IMR-90 (cell line): ENCODE measurements around the gene DRC7. TPM values are rescaled to one million over a fixed set of nuclear protein-coding genes. Genes with fewer than 3 reads are reported as not detected.

Experiments used
- ATAC-seq: fragments of 200-7000 bp; cut with Tn5 transposase; 2 replicates; pipeline ENCODE4 v1.9.1; 2020; ENCODE audit warnings: low read depth, mild to moderate bottlenecking, moderate library complexity
- BruUV-seq: library from RNA; stranded (reverse); fragments of 400-500 nt; replicated peaks from 2 replicates; lab custom pipeline; 2021; lab: Mats Ljungman, UMichigan
- CTCF ChIA-PET: fragments of 300-600 bp; formaldehyde crosslinking; extraction: SDS; loops from one replicate; lab custom pipeline; 2021; ENCODE audit warnings: antibody characterized with exemption; lab: Yijun Ruan, JAX
- POLR2A ChIA-PET: fragments of 300-600 bp; sonication (Branson Sonifier 250); formaldehyde crosslinking; loops from one replicate; lab custom pipeline; 2022; ENCODE audit warnings: antibody characterized with exemption; ENCODE audit not compliant: unreplicated experiment; lab: Charles Lee
- DNase-seq: peaks from one replicate; pipeline ENCODE4 v3.0.0; 2013
- H2AFZ ChIP-seq: replicated peaks from 2 replicates; pipeline ENCODE3; 2013; ENCODE audit warnings: low read length, mild to moderate bottlenecking; ENCODE audit not compliant: poor library complexity
- H2AK5ac ChIP-seq: 2 replicates; pipeline ENCODE4 v1.6.1; 2013; ENCODE audit warnings: low read depth, low read length, inconsistent platforms
- H2AK9ac ChIP-seq: replicated peaks from 2 replicates; pipeline ENCODE3; 2013; ENCODE audit warnings: mild to moderate bottlenecking, low read depth, low read length, moderate library complexity; ENCODE audit not compliant: poor library complexity
- H2BK120ac ChIP-seq: 2 replicates; pipeline ENCODE4 v1.6.1; 2013; ENCODE audit warnings: low read depth, low read length, inconsistent platforms
- H2BK15ac ChIP-seq: 3 replicates; pipeline ENCODE4 v1.6.1; 2013; ENCODE audit warnings: low read depth, low read length, inconsistent platforms
- H2BK20ac ChIP-seq: 2 replicates; pipeline ENCODE4 v1.6.1; 2013; ENCODE audit warnings: low read depth, mild to moderate bottlenecking, inconsistent platforms, low read length, moderate library complexity
- H2BK5ac ChIP-seq: 2 replicates; pipeline ENCODE4 v1.6.1; 2013; ENCODE audit warnings: mild to moderate bottlenecking, low read depth, low read length, inconsistent platforms; ENCODE audit not compliant: poor library complexity, severe bottlenecking
- H3K14ac ChIP-seq: replicated peaks from 2 replicates; pipeline ENCODE4 v1.6.1; 2013; ENCODE audit warnings: low read depth, low read length, inconsistent platforms
- H3K18ac ChIP-seq: 2 replicates; pipeline ENCODE4 v1.6.1; 2013; ENCODE audit warnings: low read depth, low read length, control low read depth
- H3K23ac ChIP-seq: 2 replicates; pipeline ENCODE4 v1.6.1; 2013; ENCODE audit warnings: low read depth, low read length, inconsistent platforms
- H3K27ac ChIP-seq: 2 replicates; pipeline ENCODE4 v1.5.1; 2013; ENCODE audit warnings: mild to moderate bottlenecking, control low read depth, low read length; ENCODE audit not compliant: insufficient read depth
- H3K27me3 ChIP-seq: 2 replicates; pipeline ENCODE4 v1.6.1; 2013; ENCODE audit warnings: low read length; ENCODE audit not compliant: control insufficient read depth, insufficient read depth
- H3K36me3 ChIP-seq: 2 replicates; pipeline ENCODE4 v1.6.1; 2013; ENCODE audit warnings: low read length, mixed read lengths; ENCODE audit not compliant: control insufficient read depth, insufficient read depth
- H3K4ac ChIP-seq: 2 replicates; pipeline ENCODE4 v1.6.1; 2013; ENCODE audit warnings: low read depth, low read length, inconsistent platforms
- H3K4me1 ChIP-seq: 2 replicates; pipeline ENCODE4 v1.6.1; 2013; ENCODE audit warnings: low read length, mixed read lengths; ENCODE audit not compliant: control insufficient read depth, insufficient read depth
- H3K4me2 ChIP-seq: 2 replicates; pipeline ENCODE4 v1.6.1; 2013; ENCODE audit warnings: low read depth, mild to moderate bottlenecking, control low read depth, low read length, moderate library complexity
- H3K4me3 ChIP-seq: 2 replicates; pipeline ENCODE4 v1.5.1; 2013; ENCODE audit warnings: low read depth, mild to moderate bottlenecking, control low read depth, low read length, moderate library complexity; ENCODE audit not compliant: insufficient read depth
- H3K56ac ChIP-seq: 2 replicates; pipeline ENCODE4 v1.6.1; 2013; ENCODE audit warnings: low read length, inconsistent platforms; ENCODE audit not compliant: insufficient read depth; ENCODE audit errors: extremely low read depth
- H3K79me1 ChIP-seq, 2 experiments: 2 replicates each; pipeline ENCODE4 v1.6.1; 2013; ENCODE audit warnings: low read length in 2 of 2, inconsistent platforms in 1 of 2, low read depth in 1 of 2
- H3K9ac ChIP-seq: 2 replicates; pipeline ENCODE4 v1.6.1; 2013; ENCODE audit warnings: low read depth, low read length, control low read depth
- H3K9me1 ChIP-seq: 2 replicates; pipeline ENCODE4 v1.6.1; 2013; ENCODE audit warnings: low read length, inconsistent platforms; ENCODE audit not compliant: insufficient read depth
- H3K9me3 ChIP-seq: 2 replicates; pipeline ENCODE4 v1.6.1; 2013; ENCODE audit warnings: low read length; ENCODE audit not compliant: control insufficient read depth, insufficient read depth
- H4K20me1 ChIP-seq: 2 replicates; pipeline ENCODE4 v1.6.1; 2013; ENCODE audit warnings: low read length, inconsistent platforms; ENCODE audit not compliant: insufficient read depth
- H4K5ac ChIP-seq: 2 replicates; pipeline ENCODE4 v1.6.1; 2013; ENCODE audit warnings: mild to moderate bottlenecking, low read depth, low read length, control low read depth
- H4K8ac ChIP-seq, 2 experiments: 2 replicates each; pipeline ENCODE4 v1.6.1; 2013; ENCODE audit warnings: low read depth in 2 of 2, low read length in 2 of 2, control low read depth in 1 of 2, inconsistent platforms in 1 of 2
- H4K91ac ChIP-seq: 2 replicates; pipeline ENCODE4 v1.6.1; 2013; ENCODE audit warnings: low read depth, low read length, inconsistent platforms; ENCODE audit not compliant: insufficient read depth
- BHLHE40 ChIP-seq: fragments of 150-350 bp; IDR thresholded peaks from 2 replicates; pipeline ENCODE4 v1.6.1; 2016; ENCODE audit warnings: mild to moderate bottlenecking, low read depth, low read length
- CEBPB ChIP-seq: IDR thresholded peaks from 2 replicates; pipeline ENCODE4 v1.6.1; 2012; ENCODE audit warnings: low read depth, low read length, improper control_type of control experiment
- CHD1 ChIP-seq: IDR thresholded peaks from 2 replicates; pipeline ENCODE4 v1.6.1; 2012; ENCODE audit warnings: low read depth, low read length, improper control_type of control experiment
- FOS ChIP-seq: fragments of 150-350 bp; IDR thresholded peaks from 2 replicates; pipeline ENCODE4 v1.6.1; 2016; ENCODE audit warnings: low read depth, low read length
- MAFK ChIP-seq: IDR thresholded peaks from 2 replicates; pipeline ENCODE4 v1.6.1; 2012; ENCODE audit warnings: low read depth, low read length, improper control_type of control experiment
- MAZ ChIP-seq: IDR thresholded peaks from 2 replicates; pipeline ENCODE4 v1.6.1; 2012; ENCODE audit warnings: low read depth, mild to moderate bottlenecking, low read length, improper control_type of control experiment, moderate library complexity, borderline replicate concordance
- NFE2L2 ChIP-seq: fragments of 150-350 bp; IDR thresholded peaks from 2 replicates; pipeline ENCODE4 v1.6.1; 2016; ENCODE audit warnings: low read depth, mild to moderate bottlenecking, low read length
- POLR2A ChIP-seq: IDR thresholded peaks from 2 replicates; pipeline ENCODE4 v1.6.1; 2012; ENCODE audit warnings: mild to moderate bottlenecking, low read depth, low read length
- RCOR1 ChIP-seq: IDR thresholded peaks from 2 replicates; pipeline ENCODE4 v1.6.1; 2012; ENCODE audit warnings: mild to moderate bottlenecking, low read length, improper control_type of control experiment; ENCODE audit not compliant: insufficient replicate concordance
- RFX5 ChIP-seq: IDR thresholded peaks from 2 replicates; pipeline ENCODE4 v1.8.0; 2012; ENCODE audit warnings: low read depth, mild to moderate bottlenecking, low read length, moderate library complexity
- SMC3 ChIP-seq: fragments of 150-350 bp; IDR thresholded peaks from 2 replicates; pipeline ENCODE4 v1.6.1; 2016; ENCODE audit warnings: low read depth, mild to moderate bottlenecking, antibody characterized with exemption, low read length, moderate library complexity
- WGBS, 2 experiments: methylation state at CpG; one replicate each; pipeline versions ENCODE4 v1.1.5 to v1.1.7; 2013; ENCODE audit warnings: missing lambda C conversion rate in 2 of 2; ENCODE audit not compliant: insufficient read length in 1 of 2; ENCODE audit errors: extremely low coverage in 2 of 2; 5-methylcytosine and 5-hydroxymethylcytosine counted together
- dilution Hi-C: fragments of 300-500 bp; cut with HindIII; formaldehyde crosslinking; loops from one replicate; pipeline ENCODE4 v1.14.3; 2018; ENCODE audit warnings: low sequenced_read_pairs; ENCODE audit not compliant: unreplicated experiment
- in situ Hi-C: fragments of 300-500 bp; cut with MboI; formaldehyde crosslinking; loops from 3 replicates; pipeline ENCODE4 v1.14.3; 2019; ENCODE audit warnings: low sequenced_read_pairs, inconsistent platforms, mixed read lengths
- intact Hi-C: fragments of 100-400 bp; cut with micrococcal nuclease; formaldehyde crosslinking; loops from 2 replicates; pipeline ENCODE4 v1.10.0; 2022
- polyA plus RNA-seq, 3 experiments: library from polyadenylated mRNA; depleted of rRNA; stranded (reverse); fragments of >200 nt; gene quantifications; 2 replicates each; pipeline ENCODE4 v1.2.3, GENCODE V29; 2012; ENCODE audit warnings: low replicate concordance in 1 of 3
- total RNA-seq: library from RNA; depleted of rRNA; stranded (reverse); fragments of >200 nt; gene quantifications from 2 replicates; pipeline ENCODE4 v1.2.3, GENCODE V29; 2012
- TF ChIP-seq, protein P1 (sequence below): conservative IDR thresholded peaks from 2 replicates; pipeline ENCODE4 v1.5.1; 2012; ENCODE audit warnings: mild to moderate bottlenecking, low read depth, low read length, improper control_type of control experiment
- TF ChIP-seq, protein P2 (sequence below): fragments of 150-350 bp; IDR thresholded peaks from 2 replicates; pipeline ENCODE4 v1.6.1; 2017; ENCODE audit warnings: mild to moderate bottlenecking, antibody characterized with exemption, low read length, low read depth

The DRC7 gene
- total and polyA plus RNA-seq, 2 of the 4 experiments (the other 2 are of a cell fraction) = not detected

- Histone ChIP-seq H3K27me3 (peaks cover under 1% of the 10 kb centered on the region; the same call in 1 of the 2 replicates), H3K4me2 (no peak overlapping the region), H4K20me1 (no peaks in the 10 kb centered on the region), H4K8ac (no peak overlapping the region), H3K79me1 (no peaks in the 10 kb centered on the region), H4K91ac (no peak overlapping the region), H3K23ac (no peak overlapping the region), H2BK15ac (no peak overlapping the region), H3K36me3 (no peaks in the 10 kb centered on the region), H3K9me1 (no peaks in the 10 kb centered on the region; the same call in 1 of the 2 replicates), H2AK5ac (no peak overlapping the region), H3K4me3 (no peak overlapping the region), H2AFZ (no peak overlapping the region), H3K27ac (no peak overlapping the region), H3K14ac (no peak overlapping the region), H3K9ac (no peak overlapping the region), H3K4ac (no peak overlapping the region), H2BK5ac (no peak overlapping the region), H2BK20ac (no peak overlapping the region), H3K56ac (no peak overlapping the region), H2BK120ac (no peak overlapping the region), H2AK9ac (no peak overlapping the region), H4K5ac (no peak overlapping the region), H3K4me1 (no peaks in the 10 kb centered on the region), H3K18ac (no peak overlapping the region), H3K9me3 (no peaks in the 10 kb centered on the region)
- CTCF ChIA-PET = no interaction called here
- no peak for DNase-seq
- no peak for ATAC-seq
- intact Hi-C loops (no loop called here), dilution Hi-C loops (no loop called here), in situ Hi-C loops (no loop called here)
- POLR2A ChIA-PET = no interaction called here
- WGBS, 2 experiments = 92% methylated on average over 7 of the region's 20 CpGs; no CpG with 5 or more reads in 1 of the 2 experiments
- no TSS peak for BruUV-seq
- TF ChIP-seq MAFK = no peak
- no peak for TF ChIP-seq RCOR1
- TF ChIP-seq POLR2A = no peak
- TF ChIP-seq BHLHE40 = no peak
- no peak for TF ChIP-seq SMC3
- TF ChIP-seq, protein P1, sequence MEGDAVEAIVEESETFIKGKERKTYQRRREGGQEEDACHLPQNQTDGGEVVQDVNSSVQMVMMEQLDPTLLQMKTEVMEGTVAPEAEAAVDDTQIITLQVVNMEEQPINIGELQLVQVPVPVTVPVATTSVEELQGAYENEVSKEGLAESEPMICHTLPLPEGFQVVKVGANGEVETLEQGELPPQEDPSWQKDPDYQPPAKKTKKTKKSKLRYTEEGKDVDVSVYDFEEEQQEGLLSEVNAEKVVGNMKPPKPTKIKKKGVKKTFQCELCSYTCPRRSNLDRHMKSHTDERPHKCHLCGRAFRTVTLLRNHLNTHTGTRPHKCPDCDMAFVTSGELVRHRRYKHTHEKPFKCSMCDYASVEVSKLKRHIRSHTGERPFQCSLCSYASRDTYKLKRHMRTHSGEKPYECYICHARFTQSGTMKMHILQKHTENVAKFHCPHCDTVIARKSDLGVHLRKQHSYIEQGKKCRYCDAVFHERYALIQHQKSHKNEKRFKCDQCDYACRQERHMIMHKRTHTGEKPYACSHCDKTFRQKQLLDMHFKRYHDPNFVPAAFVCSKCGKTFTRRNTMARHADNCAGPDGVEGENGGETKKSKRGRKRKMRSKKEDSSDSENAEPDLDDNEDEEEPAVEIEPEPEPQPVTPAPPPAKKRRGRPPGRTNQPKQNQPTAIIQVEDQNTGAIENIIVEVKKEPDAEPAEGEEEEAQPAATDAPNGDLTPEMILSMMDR = no peak
- no peak for TF ChIP-seq NFE2L2
- TF ChIP-seq, protein P2, sequence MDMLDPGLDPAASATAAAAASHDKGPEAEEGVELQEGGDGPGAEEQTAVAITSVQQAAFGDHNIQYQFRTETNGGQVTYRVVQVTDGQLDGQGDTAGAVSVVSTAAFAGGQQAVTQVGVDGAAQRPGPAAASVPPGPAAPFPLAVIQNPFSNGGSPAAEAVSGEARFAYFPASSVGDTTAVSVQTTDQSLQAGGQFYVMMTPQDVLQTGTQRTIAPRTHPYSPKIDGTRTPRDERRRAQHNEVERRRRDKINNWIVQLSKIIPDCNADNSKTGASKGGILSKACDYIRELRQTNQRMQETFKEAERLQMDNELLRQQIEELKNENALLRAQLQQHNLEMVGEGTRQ = no peak
- TF ChIP-seq FOS = no peak
- TF ChIP-seq CHD1 = no peak
- no peak for TF ChIP-seq MAZ
- TF ChIP-seq RFX5 = no peak
- no peak for TF ChIP-seq CEBPB
Observed at GRCh38 chr16:57661936-57662906, 32.4 kb upstream of the DRC7 start.
